ENCODE data around the gene KCNIP4.

DNA sequence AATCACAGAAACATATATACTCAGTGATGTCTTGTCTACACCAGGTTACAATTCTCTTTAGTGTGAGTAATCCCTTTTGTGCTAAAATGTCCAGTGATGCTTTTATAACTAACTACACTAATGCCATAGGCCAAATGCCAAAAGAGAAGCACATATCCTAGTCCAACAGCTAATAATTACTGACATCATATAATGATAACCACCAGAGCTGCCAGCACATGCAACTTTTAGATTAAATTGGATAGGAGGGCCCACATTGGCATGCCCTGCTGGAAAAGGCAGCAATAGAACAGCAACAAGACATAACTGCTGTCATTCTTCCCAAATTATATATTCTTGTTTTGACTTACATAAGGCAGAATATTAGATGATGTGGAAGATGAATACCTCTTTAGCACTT, 238.8 kb downstream of the KCNIP4 start:
- TF ChIP-seq EZH2 (IDR thresholded peaks at IDR 0.05) (no peak), POLR2AphosphoS5 (IDR thresholded peaks at IDR 0.05; ENCODE audit: borderline replicate concordance, low read depth, low read length) (no peak)
